Stimulated activated CD8-positive, alpha-beta memory T cell treated with anti-CD3 and anti-CD28 coated beads, Interleukin-4, amount 100 ng/mL, for 1 hour (primary cell): ENCODE measurements around the gene SLC35F3.
"Not testable (repeated sequence)": the region's sequence is repeated elsewhere in the genome, so short reads cannot be mapped to it uniquely, and the experiment has no call there.

Experiments
- DNase-seq, 2 donors: peaks; one replicate each; pipeline ENCODE4 v3.0.0-alpha.2; 2020; ENCODE audit warnings: low read depth in 2 of 2, low spot score in 1 of 2

Gene SLC35F3

GRCh38 chr1:234102583-234102982, 198.1 kb downstream of the SLC35F3 start:
- no peak for DNase-seq

DNA sequence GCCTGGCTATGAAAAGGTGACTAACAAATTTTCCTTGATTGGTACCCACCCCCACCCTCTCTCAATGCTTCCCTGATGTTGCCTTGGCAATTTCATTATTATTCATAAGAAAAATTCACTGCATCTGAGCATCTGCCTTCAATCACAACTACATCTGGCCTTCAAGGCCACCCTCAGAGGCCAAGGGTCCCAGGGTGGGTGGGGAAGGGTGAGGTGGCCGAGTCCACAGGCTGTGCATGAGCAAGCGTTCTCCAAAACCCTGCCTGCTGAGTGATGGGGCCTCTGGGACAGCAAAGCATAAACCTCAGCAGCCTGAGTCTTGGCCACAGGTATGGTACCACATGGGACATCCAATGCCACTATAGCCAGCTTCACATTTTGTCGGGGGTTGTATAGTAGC, 198.7 kb downstream of the SLC35F3 start:
- DNase-seq, result no peak

DNA sequence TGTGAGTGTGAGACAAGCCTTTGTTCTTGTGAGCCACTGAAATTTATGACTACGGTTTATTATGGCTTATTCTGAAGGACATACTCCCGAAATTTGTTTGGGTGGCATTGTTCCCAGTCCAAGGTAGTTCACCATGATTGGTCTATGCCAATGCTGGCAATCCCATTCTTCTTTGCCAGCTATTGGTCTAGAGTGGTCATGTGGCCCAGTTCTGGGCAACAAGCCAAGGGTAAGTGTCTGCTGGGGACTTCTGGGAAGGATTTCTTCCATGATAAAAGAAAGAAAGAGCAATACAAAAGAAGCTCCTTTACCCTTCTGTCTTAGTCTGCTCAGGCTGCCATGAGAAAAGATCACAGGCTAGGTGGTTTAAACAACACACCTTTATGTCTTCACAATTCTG, 201.6 kb downstream of the SLC35F3 start:
- DNase-seq, result no peak

DNA sequence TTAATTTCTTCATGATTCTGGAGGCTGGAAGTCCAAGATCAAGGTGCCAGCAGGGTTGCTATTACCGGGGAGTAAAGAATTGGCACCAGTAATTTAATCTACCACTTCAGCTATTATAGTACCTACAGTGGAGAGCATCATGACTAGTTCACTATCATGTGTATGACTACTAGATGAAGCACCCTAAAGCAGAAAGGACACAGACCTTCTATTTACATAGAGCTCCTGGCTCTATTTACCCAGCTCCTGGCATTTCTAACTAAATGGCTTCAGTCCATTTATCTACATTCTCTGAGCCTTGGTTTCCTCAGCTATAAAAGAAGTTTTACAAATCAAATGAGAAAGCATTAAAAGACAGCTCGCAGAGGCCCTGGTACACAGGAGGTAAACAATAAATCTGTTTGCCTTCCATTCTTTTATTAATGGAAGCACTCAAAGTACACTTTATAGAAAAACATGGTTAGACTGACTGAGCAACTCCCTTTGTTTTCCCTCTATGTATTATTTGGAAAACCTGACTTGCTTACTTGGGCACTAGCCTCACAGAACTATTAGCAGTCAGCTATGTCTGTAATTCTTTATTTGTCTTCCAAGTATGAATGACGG, 203.0 kb downstream of the SLC35F3 start:
- DNase-seq, result no peak

GRCh38 chr1:234108921-234109320, 204.4 kb downstream of the SLC35F3 start:
- no peak for DNase-seq

GRCh38 chr1:234109840-234110239, 205.4 kb downstream of the SLC35F3 start:
- DNase-seq, result no peak

DNA sequence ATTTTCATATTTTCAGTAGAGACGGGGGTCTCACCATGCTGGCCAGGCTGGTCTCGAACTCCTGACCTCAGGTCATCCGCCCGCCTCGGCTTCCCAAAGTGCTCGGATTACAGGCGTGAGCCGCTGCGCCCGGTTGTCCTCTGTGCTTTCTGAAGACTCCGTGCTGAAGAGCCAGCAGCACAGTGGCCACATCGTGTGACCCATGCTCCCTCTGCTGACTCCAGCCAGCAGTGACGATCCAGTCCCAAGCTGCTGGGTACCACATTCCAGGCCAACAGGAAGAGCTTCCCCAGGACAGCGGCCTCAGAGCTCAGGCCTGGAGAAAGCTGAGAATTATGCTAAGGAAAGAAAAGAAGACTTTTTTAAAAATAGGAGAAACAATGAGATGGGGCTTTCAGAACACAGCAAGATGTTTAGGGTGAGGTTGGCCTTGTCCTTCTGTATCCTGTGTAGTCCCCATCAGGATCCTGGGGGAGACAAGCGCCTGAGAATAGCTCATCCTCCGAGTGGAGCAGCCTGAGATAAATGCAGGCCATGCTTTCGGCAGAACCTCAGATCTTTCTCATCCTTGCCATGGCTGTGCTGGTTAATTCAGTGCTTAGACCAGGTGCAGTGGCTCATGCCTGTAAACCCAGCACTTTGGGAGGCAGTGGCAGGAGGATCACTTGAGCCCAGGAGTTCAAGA, 207.1 kb downstream of the SLC35F3 start:
- no peak for DNase-seq

- no peak for DNase-seq
These were observed 210.3 kb downstream of the SLC35F3 start for GRCh38 chr1:234114648-234115307.

GRCh38 chr1:234118911-234119310, 214.4 kb downstream of the SLC35F3 start:
- no peak for DNase-seq

GRCh38 chr1:234119431-234119830, 215.0 kb downstream of the SLC35F3 start:
- DNase-seq, result no peak

DNA sequence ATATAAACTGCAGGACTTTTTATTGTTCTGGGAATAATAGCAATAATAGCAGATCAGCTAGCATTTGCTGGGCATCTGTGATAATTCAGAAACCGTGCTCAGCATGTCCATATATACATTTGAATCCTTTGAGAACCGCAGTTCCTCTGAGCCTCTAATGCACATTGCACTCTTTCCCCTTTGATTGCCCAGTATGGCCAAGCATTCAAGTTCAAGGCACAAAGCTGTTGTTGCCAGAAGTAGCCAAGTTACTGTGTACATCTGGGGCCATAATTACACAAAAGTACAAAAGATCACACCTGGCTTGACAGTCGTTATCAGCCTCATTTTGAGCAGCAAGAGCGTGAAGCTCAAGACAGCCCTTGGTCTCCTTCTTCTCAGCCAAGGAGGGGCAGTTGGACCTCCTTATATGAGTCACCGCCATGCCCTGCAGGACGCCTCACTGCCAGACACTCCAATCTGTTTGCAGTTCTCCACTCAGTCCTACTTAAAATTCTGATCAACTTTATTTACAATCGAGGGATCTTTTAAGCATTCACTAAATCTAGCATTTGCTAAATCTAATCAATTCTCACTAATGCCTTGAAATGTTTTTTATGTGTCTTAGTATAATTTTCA, 216.0 kb downstream of the SLC35F3 start:
- DNase-seq, result no peak

DNA sequence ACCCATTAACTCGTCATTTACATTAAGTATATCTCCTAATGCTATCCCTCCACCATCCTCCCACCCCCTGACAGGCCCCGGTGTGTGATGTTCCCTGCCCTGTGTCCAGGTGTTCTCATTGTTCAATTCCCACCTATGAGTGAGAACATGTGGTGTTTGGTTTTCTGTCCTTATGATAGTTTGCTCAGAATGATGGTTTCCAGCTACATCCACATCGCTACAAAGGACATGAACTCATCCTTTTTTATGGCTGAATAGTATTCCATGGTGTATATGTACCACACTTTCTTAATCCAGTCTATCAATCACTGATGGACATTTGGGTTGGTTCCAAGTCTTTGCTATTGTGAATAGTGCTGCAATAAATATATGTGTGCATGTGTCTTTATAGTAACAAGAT, 217.2 kb downstream of the SLC35F3 start:
- not testable (repeated sequence) for DNase-seq

DNA sequence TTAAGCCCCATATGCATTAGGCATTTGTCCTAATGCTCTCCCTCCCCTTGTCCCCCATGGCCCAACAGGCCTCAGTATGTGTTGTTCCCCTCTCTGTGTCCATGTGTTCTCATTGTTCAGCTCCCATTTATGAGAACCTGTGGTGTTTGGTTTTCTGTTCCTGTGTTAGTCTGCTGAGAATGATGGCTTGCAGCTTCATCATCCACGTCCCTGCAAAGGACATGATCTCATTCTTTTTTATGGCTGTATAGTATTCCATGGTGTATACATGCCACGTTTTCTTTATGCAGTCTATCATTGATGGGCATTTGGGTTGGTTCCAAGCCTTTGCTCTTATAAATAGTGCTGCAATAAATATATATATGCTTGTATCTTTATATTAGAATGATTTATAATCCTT, 218.1 kb downstream of the SLC35F3 start:
- not testable (repeated sequence) for DNase-seq

DNA sequence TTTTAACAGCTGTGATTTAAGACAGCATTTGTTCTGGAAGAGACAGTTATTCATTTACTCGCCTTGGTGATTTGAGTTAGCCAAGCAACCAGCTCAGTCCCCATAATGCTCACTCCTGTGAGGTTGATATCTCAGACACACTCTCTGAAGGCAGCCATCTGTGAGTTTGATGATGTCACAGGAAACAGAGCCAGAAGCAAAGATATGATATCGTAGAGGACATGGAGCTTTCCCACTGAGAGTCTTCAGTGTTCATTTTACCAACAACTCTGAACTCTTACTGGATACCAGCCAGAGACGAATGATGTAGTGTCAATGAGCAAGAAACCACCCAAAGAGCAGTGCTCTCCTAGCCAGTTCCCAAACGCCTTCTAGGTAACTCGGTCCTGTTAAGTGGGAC, 219.4 kb downstream of the SLC35F3 start:
- no peak for DNase-seq

- no peak for DNase-seq
These were observed 220.8 kb downstream of the SLC35F3 start for GRCh38 chr1:234125283-234125682.

DNA sequence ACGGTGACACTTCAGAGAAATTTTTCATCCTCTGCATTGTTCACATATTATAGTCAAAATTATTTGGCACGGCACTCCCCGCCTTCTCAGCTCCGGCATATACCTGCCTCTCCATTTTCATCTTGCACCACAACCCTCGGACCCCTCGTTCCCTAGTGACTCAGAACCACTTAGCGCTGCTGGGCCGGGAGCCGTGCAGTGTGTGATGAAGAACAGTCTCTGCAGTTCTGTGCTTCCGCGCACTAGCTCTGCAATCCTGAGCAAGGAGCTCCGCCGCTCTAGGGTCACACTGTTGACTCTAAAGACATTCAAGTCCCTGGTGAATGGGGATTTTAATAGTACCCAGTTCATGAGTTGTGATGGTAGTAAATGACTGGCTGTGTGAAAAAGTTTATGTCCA, 221.2 kb downstream of the SLC35F3 start:
- DNase-seq, result no peak

DNA sequence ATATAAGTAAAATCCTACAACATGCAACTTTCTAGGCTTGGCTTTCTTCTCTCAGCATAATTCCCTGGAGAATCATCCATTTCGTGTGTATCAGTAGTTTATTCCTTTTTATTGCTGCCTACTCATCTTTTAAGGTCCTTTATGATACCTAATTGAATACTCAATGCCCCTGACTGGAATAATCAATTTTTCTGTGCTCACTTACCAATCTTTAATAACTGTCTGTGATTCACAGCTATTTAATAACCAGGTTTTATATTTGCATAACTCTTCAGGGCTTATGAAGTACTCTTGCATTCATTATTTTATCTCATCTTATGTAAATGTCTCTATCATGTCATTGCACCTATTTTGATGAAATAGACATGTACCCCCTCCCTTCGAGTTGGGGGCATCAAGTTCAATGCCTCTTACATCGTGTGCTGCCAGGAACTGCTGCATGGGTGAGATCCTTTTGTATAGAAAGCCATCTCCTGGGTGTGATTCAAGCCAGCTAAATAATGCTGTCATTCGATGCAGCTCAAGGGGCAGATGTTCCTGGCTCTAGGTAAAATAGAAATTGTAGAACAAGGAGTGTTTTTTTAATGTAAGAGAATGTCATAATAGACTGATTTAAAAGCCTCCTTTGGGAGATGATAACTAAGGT, 222.7 kb downstream of the SLC35F3 start:
- DNase-seq, result no peak

DNA sequence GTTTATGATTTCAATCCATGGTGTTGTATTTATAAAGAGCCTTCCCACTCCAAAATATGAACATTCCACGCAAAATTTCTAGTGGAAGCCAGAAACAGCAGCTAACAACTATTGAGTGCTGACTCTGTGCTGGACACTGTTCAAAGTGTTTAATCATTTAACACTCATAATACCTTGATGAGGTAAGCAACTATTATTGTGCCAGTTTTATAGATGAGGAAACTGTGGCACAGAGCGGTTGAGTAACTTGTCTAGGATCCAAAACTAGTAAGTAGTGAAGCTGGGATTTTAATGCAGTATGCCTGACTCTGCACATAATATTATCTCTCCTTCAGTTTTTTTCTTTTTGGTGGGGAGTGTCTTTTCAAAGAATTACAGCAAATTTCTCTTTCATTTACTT, 228.3 kb downstream of the SLC35F3 start:
- DNase-seq, result no peak

DNA sequence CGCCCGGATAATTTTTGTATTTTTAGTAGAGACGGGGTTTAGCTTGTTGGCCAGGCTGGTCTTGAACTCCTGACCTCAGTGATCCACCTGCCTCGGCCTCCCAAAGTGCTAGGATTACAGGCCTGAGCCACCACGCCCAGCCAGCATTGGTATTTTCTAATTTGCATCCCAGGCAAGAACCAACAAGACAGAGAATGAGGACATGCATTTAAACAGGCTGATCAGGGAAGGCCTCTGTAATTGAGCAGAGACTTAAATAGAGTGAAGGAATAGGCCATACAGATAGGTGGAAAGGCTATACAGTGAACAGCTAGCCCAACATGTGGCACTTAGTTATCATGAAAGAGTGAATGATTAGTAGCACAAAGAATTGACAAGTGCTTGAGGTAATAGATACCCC, 230.4 kb downstream of the SLC35F3 start:
- no peak for DNase-seq

DNA sequence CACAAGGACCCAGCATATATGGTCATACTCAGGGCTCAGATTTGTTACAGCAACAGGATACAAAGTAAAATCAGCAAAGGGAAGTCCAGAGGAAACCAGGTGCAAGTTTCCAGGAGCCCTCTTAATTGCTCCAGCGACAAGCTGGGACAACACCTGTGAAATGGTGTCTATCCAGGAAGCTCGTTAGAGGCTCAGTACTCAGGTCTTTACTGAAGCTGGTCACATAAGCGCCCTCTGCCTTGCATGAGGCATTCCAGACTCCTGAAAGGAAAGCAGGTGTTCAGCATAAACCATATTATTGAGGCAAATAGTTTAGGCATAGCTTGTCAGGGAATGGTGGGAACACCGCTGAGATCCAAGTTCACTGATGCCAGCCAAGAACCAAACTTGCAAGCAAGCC, 231.0 kb downstream of the SLC35F3 start:
- DNase-seq, result no peak

DNA sequence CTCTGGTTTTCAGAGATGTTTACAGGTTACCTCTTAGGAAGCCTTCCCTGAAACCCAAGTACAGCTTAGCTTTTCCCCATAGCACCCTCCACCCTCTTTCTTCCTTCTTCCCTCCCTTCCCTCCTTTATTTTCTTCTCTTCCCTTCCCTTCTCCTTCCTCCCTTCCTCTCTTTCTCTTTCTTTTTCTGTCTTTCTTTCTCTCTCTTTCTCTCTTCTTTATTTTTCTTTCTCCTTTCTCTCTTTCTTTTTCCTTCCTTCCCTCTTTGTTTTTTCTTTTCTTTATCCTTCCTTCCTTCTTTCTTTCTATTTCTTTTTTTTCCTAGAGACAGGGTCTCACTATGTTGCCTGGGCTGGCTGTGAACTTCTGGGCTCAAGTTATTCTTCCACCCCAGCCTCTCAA, 231.6 kb downstream of the SLC35F3 start:
- DNase-seq, result no peak

DNA sequence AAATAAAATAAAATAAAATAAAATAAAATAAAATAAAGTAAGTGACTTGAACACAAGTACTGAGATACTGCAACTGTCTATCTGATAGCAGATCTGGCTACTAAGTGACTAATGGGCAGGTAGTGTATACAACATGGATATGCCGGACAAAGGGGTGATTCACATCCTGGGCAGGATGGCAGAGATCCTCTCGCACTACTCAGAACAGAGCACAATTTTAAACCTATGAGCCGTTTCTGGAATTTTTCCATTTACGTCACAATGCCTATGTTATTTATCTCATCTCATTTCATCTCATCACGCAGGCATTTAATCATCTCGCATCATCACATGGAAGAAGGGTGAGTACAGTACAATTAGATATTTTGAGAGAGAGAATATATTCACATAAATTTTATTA, 235.5 kb downstream of the SLC35F3 start:
- DNase-seq, result no peak
